HG03354 (cell line): ENCODE data around the gene KLHL29.

Source experiments
- ATAC-seq: cut with Tn5 transposase; IDR thresholded peaks from one replicate; pipeline ENCODE4 v1.9.1; 2021; ENCODE audit warnings: mild to moderate bottlenecking; ENCODE audit not compliant: unreplicated experiment, poor library complexity, severe bottlenecking

The KLHL29 gene

DNA sequence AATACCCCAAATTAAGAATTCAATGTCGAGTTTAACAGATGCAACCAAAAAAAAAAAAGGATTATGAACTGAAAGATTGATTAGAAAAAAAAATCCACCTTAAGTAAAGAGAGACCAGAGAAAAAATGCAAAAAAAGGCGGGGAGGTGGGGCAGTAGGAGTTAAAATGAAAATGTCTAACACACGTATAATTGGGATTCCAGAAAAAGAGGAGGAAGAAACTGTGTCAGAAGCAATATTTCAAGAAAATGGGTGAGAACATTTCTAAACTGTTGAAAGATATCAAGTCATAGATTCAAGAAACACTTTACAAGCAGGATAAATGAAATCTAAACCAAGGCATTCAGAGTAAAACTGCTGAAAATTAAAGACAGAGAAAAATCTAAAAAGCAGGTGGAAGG, 226.9 kb downstream of the KLHL29 start:
- ATAC-seq, result no peak

DNA sequence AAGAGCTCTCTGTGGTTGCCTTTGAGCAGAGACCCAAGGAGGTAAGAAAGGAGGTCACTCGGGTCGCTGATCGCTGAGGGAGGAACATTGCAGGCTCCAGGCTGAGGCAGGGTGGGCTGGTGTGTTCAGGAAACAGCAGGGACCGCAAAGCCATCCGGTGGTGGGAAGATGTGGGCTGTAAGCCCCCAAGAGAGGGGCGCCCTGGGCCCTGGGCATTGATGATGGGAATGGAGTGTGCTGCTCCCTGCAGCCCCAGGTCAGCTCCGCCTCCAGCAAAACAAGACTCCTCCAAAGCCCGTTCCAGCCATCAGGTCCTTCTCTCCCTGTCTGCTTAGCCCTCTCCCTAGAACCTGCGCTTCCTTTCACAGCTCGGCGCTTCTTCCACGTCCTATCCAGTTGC, 229.7 kb downstream of the KLHL29 start:
- no peak for ATAC-seq

DNA sequence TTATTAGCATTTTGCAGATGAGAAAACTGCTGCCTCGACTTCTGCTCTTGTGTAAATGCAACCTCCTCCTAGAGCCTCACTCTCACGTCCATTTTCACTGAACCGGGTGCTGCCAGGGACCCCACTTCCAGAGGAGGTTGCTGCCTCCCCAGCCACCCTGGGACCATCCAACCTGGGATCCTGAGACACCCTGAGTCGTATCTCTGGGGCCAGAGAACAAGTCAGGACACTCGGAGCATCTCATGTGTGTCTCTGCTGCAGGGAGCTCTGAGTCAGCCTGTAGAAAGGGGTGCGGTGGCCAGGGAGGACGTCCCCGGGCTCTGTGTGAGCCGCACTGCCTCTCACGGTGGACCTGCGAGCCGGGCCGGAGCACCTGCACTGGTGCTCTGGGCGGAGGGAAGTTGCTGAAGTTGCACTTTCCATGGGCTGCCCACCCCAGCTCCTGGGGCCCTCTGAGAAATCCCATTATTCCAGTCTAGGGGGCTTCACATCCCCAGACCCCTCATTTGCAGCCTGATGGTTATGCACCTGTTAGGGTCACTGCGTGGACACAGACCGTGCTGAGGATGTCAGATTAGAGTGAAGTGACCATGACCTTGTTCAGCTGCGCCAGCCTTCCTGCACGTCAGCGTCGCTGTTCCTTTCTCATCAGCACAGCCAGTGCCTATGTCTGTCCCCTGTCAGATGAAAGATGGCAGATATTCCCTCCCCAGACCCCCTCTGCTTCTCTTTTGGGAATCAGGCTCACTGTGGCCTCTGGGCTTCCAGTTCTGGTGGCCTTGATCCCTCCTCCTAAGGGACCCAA, 230.4 kb downstream of the KLHL29 start:
- no peak for ATAC-seq

DNA sequence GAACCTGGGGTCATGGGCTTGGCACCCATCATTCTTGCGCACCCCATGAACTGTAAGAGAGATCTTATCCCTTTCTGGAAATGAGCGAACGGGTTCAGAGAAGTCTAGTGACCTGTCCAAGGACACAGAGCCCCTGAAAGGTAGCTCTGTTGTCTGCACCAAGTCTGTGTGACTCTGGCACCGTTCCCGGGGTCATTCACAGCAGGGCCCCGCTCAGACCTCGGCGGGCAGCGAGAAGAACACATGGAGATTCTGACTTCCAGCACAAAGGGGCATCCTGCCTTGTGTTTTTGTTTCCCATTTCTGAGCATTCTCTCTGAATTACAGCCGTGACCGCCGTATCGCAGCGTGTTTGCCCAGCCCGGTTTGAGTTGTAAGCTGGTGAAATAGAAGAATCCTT, 231.7 kb downstream of the KLHL29 start:
- no peak for ATAC-seq

DNA sequence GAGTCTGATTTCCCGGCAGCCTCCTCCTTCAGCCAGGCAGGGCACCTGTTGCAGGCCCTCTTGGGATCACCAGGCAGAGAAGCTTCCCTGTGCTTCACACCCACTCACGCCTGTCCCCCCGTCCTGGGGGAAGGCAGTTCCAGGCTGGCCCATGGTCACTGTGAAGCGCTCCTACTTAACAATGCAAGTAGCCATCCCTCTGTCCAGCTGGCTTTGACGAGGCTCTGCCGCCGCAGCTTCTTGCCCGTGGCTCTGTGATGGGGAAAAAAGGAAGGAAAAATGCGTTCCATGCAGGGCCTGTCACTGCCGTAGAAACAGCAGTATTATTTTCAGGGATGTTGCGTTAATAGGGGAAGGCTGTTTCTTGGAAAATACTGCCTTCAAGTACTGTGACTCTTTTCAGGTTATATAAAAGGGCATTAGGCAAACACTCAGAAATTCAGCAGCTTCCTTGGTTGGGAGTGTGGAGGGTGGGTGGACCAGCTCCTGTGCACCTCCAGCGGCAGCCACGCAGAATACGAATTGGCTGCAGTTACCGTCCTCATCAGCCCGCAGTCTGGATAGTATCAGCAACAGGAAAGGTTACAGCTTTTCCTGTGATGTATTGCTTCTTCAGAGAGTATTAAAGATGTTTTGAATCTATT, 232.3 kb downstream of the KLHL29 start:
- no peak for ATAC-seq

DNA sequence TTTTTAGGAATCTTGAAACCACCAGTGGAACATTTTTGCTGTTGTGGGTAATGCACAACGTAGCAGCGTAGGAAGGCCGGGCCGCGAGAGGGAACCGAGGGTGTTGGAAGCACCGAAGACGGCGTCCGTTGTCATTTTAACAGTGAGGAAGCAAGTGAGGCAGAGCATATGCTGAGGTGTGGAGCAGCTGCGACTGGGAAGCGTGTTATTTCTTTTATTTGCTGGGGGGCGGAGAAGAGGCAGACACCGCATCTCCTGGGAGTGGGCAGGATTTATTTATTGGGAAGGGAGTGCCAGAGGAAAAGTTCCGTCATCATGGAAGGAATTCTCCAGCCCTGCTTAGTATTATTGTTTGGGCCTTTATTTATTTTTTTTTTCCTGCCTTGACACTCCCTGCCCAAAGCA, 232.8 kb downstream of the KLHL29 start:
- ATAC-seq, result no peak

DNA sequence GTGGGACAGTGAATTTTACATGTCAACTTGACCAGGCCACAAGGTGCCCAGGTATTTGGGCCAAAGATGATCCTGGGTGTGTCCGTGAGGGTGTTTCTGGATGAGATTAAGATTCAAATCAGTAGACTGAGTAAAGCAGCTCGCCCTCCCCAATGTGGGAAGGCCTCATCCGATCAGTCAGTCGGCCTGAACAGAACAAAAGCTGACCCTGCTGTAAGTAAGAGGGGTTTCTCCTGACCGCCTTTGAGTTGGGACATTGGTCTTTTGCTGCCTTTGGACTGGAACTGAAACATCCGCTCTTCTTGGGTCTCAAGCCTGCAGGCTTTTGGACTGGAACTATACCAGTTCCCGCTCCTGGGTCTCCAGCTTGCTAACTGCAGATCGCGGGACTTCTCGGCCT, 233.3 kb downstream of the KLHL29 start:
- no peak for ATAC-seq

DNA sequence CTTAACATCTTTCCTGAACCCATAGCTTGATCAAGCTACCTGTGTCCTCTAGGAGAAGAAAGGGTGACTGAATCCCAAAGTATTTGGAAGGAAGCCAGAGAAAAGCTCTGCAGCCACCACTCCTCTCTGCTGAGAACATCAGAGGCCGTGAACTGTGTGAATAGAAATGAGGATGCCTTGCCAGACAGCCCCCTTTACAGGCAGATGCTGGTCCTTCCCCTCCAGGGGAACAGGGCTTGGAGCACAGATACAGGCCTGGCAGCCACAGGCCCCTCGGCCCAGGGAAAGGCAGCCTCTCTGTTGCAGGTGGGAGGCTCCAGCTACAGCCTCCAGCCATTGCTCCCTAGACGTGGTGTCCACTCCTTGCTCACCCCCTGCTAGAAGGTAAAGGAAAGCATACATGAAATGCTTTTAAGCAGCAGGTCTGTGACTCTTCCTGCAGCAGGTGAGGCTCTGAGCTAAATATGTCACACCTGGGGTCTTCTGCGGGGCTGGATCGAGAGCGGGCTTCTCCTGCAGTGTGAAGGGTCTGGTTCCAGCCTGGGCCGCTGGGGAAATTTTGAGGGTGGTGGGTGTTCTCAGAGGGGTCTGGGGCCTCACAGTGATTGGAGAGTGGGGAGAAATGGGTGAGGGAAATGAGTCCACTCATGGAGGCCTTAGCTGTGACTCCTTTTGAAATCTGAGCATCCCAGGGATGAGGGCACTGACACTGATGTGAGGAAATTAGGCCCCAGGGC, 234.0 kb downstream of the KLHL29 start:
- ATAC-seq, result no peak

DNA sequence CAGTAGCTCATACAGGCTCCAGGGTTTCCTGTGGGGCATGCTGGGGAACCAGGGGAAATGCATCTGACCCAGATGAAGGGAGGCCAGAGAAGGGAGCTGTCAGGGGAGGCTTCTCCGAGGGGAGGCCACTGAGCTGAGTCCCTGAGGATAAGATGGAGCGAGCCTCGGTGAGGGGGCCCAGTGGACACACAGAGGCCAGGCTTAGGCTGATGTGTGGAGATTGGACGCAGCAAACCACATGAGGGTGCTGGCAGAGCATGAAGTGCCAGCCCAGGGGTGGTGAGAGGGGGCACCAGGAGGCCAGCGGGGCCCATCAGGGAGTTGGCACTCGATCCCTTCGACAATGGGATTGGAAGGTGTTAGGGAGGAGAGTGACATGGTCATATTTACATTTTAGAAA, 235.0 kb downstream of the KLHL29 start:
- no peak for ATAC-seq

DNA sequence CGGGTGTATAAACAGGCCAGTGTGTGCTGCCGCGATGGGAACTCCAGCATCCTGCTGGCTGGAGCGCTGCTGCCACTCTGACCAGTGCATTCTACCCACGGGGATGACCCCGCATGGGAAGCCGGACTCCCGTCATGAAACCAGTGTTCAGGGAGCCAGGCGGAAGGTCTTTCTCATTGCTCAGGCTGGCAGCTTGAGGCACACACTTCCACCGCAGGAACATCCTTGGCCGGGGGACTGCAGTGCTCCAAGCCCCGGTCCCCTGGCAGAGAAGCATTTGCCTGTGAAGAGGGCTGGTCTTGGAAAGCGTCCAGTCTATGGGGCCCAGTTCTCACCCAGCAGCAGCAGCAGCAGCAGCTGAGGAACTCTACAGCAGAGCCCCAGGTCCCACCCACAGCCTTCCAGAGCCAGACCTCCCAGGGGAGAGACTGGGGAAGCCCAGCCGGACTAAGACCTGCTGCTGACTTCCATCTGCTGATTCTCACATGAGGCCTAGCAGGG, 235.9 kb downstream of the KLHL29 start:
- ATAC-seq, result no peak

DNA sequence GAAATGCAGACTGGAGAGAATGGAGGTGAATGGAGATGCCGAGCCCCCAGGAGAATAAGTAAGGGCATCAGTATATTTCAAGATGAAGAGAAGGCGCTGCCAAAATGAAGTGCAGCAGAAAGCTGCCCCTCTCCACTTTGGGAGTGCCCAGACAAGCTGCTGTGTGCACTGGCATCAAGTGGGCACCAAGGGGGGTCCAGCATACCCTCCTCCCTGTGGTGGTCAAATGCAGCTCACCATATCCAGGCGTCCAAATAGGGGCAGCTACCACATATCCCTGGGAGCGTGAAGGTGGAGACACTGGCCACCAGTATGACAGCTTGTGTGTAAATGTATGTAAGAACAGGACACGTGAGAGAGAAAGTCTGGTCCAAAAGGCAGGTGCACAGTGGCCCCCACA, 236.6 kb downstream of the KLHL29 start:
- no peak for ATAC-seq

DNA sequence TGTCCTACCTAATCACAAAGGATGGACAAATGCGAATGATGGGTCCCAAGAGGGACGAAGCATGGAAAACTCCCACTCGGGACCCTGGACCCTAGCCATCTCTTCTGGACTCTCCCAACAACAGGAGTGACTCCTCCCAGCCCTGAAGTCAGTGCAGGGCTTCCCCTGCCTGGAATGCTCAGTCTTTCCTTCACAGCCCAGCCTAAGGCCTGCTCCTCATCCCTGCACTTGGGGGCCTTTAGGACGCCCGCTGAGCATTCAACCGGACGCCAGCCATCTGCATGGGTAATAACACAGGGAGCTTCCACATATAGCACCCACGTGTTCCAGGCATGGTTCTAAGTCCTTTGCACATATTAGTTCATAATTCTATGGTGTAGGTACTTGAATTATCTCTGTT, 237.5 kb downstream of the KLHL29 start:
- no peak for ATAC-seq

DNA sequence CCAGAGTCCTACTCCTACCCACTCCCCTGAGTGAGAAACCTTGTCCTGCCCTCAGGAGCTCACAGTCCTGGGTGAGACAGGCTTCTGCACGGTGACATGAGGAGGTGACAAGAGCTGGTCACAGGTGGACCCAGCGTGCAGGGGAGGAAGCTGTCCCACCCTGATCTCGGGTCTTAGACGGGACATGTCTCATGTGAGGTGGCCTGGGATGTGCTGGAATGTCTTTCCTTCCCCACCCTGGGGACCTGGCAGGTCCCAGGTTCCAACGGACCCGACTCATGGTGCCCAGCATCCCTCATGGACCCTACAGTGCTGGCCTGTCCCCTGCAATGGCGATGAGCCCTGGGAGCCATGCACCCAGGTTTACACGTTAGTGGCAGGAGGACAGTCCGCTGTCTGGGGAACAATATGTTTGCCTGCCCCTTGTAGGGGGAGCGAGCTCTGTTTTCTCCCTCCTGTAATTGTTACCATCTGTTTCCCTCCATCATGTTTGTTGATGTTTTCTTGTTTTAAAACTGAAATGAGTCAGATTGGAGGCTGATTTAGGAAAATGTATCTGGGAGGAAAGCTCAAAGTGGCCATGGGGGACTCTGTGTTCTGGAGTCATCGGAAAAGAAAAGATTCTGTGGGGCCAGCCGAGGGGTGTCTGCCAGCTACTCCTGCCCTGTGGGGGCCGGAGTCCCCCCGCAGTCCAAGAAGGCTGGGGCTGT, 238.1 kb downstream of the KLHL29 start:
- ATAC-seq, result no peak

DNA sequence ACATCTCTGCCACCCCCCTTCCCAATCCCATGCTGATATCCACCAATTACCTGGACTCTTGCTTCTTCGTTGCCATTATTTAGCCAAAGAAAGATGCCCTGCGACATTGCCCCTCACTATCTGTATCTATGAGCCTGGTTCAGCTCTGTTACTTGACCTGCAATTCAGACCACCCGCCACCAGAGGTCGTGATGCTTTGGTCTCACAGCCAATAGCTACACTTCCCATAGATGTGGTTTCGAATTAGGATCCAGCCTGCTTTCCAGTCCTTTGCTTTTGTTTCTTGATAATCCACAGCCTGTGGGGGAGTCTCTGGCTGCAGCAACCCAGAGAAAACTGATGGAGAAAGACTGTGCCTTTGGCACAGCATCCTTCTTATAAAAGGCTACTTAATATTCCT, 239.4 kb downstream of the KLHL29 start:
- no peak for ATAC-seq

DNA sequence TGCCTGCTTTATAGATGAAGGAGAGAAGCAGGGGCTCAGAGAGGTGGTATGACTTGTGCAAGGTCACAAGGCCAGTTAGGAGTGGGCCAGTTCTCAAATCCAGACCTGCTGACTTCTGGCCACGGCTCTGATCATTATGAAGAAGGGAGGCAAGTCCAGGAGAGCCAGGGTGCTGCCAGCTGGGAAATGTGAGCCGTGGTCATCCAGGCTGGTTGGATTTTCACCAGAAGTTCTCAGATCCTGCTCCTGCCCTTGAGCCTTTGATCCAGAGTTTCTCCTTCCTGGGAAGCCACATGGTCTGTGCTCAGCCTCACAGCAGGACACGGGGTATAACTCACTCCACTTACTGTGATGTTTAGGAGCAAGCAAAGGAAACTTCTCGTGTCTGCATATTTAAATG, 239.9 kb downstream of the KLHL29 start:
- ATAC-seq, result no peak

DNA sequence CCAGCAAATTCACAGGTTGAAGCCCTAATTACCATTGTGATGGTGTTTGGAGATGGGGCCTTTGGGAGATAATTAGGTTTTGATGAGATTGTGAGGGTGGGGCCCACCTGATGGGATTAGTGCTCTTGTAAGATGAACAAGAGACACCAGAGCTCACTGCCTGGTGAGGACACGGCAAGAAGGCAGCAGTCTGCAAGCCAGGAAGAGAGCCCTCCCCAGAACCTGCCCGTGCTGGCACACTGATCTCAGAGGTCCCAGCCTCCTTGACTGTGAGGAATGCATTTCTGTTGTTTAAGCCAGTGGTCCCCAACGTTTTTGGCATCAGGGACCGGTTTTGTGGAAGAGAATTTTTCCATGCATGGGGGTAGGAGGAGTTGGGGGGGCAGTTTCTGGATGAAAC, 240.7 kb downstream of the KLHL29 start:
- ATAC-seq, result no peak

DNA sequence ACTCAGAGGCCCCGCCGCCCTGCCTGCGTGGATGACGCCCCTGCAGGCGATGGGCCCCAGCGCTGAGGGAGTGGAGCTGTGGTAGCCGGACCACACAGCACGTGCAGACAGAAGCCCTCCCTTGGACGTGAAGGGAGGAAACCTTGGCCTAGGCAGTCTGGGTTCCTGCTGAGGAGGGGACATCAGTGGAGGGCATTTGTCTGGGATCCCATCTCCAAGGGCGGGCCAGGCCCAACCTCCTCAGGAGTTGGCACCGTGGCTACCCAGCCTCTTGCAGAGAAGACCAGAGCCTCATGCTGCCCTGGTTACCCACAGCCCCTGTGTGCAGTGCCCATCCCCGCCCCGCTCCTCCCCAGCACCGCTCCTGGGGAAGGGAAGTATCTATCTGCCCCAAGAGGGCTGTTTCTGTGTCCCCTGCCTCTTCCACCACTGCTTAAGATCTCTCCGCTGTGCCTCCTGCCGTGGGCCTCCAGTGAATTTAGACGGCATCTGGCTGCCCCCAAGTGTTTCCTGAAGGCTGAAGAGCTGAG, 241.8 kb downstream of the KLHL29 start:
- no peak for ATAC-seq

DNA sequence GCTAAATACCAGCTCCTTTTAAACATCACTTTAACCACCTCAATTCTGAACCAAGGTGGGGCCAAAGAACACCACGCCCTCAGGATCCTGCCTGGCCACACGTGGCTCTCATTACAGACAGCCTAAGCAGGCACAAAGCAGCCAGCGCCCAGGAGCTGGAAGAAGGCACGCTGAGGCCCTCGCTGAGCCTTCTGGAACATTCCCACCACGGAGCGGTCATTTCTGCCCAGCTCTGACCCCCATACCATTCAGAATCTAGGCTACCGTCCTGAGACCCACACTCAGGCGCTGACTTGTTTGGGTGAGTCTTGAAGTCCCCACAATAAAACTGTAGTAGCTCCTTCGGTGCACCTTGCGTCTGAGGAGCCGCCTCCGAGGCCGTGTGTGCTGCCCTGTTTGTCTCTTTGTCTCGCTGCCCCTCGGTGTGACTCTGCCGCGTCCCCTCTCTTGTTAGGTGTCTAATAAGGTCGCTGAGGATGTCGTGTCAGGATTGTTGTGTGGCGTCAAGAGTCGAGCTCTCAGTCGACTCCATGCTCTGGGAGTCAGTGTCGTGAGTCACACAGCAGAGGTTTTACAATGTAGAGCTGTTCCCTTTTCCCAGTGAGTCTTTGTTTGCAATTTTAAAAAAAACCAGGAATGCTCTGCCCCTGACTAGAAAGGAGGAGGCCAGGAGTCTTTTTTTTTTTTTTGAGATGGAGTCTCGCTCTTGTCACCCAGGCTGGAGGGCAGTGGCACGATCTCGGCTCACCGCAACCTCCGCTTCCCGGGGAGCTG, 242.4 kb downstream of the KLHL29 start:
- ATAC-seq, result no peak
